ENCODE data around the gene NARS2. TPM values are rescaled to one million over a fixed set of nuclear protein-coding genes. Genes with fewer than 3 reads are reported as not detected.
"Not testable (repeated sequence)": the region's sequence is repeated elsewhere in the genome, so short reads cannot be mapped to it uniquely, and the experiment has no call there.

The NARS2 gene
- total RNA-seq, 1 donor from 2014 or later, result 16.5 TPM

- H3K4me3 Mint-ChIP-seq, result no peak overlapping the region
- ChIA-PET POLR2A (no interaction called here), CTCF (interaction anchor here (1.0 to 4.0 kb wide), 2 partner anchors 339 kb away, joined by 3 to 112 read pairs; no protein-coding TSS in a partner anchor)
- peaks cover 17% of the 10 kb centered on the region for H3K4me1 Mint-ChIP-seq
- no peak for TF ChIP-seq CTCF (IDR thresholded peaks at IDR 0.05)
- H3K36me3 Mint-ChIP-seq (ENCODE audit: low read depth), result peaks cover 48% of the 10 kb centered on the region
- no peak overlapping the region for H3K27ac Mint-ChIP-seq
- no peaks in the 10 kb centered on the region for H3K27me3 Mint-ChIP-seq
- no peaks in the 10 kb centered on the region for H3K9me3 Mint-ChIP-seq
- intact Hi-C loops (cut with micrococcal nuclease), result no loop called here
- DNase-seq (no peak), ATAC-seq (ENCODE audit: low read depth) (no peak)
These were observed 7.5 kb downstream of the NARS2 start for GRCh38 chr11:78567209-78567608.

GRCh38 chr11:78564490-78565467 is 9.9 kb downstream of the NARS2 start:
- intact Hi-C loops (cut with micrococcal nuclease), result loop anchor here (1.0 to 5.0 kb wide), 7 partner anchors 97 to 788 kb away; partner anchors contain the start of genes GAB2, KCTD21 and USP35
- H3K27ac Mint-ChIP-seq, result no peak overlapping the region
- ATAC-seq (ENCODE audit: low read depth) (peak; percentile 67), DNase-seq (no peak)
- no peak for TF ChIP-seq CTCF (IDR thresholded peaks at IDR 0.05)
- H3K9me3 Mint-ChIP-seq, result no peaks in the 10 kb centered on the region
- POLR2A ChIA-PET, result interaction anchor here (0.6 to 1.8 kb wide), 9 partner anchors 10 to 429 kb away, joined by 3 to 14 read pairs (median 4); partner anchors contain the start of genes ALG8, GAB2 and NARS2
- no peaks in the 10 kb centered on the region for H3K27me3 Mint-ChIP-seq
- H3K36me3 Mint-ChIP-seq (ENCODE audit: low read depth), result peaks cover 43% of the 10 kb centered on the region
- no peak overlapping the region for H3K4me3 Mint-ChIP-seq
- H3K4me1 Mint-ChIP-seq, result peaks cover 37% of the 10 kb centered on the region
- CTCF ChIA-PET, result interaction anchor here (0.6 to 4.0 kb wide), 49 partner anchors 10 to 572 kb away, joined by 3 to 112 read pairs (median 4); partner anchors contain the start of genes ALG8, GAB2, INTS4 and KCTD21

GRCh38 chr11:78564037-78564436 is 10.6 kb downstream of the NARS2 start:
- intact Hi-C loops (cut with micrococcal nuclease), result loop anchor here (1.0 to 5.0 kb wide), 7 partner anchors 97 to 787 kb away; partner anchors contain the start of genes GAB2, KCTD21 and USP35
- not testable (repeated sequence) for H3K27ac Mint-ChIP-seq; H3K27me3 Mint-ChIP-seq; H3K4me3 Mint-ChIP-seq; H3K9me3 Mint-ChIP-seq; ATAC-seq (ENCODE audit: low read depth); DNase-seq
- POLR2A ChIA-PET, result interaction anchor here (0.6 to 1.8 kb wide), 6 partner anchors 11 to 429 kb away, joined by 3 to 14 read pairs (median 4); partner anchors contain the start of genes GAB2 and NARS2
- Mint-ChIP-seq H3K36me3 (ENCODE audit: low read depth) (peaks cover 49% of the 10 kb centered on the region), H3K4me1 (peaks cover 37% of the 10 kb centered on the region)
- CTCF ChIA-PET, result interaction anchor here (0.7 to 4.0 kb wide), 41 partner anchors 10 to 571 kb away, joined by 3 to 112 read pairs (median 4); partner anchors contain the start of genes ALG8, GAB2, INTS4 and KCTD21

GRCh38 chr11:78563090-78563489 is 11.6 kb downstream of the NARS2 start:
- not testable (repeated sequence) for H3K9me3 Mint-ChIP-seq; DNase-seq; ATAC-seq (ENCODE audit: low read depth); H3K27ac Mint-ChIP-seq; H3K27me3 Mint-ChIP-seq; H3K4me3 Mint-ChIP-seq
- H3K4me1 Mint-ChIP-seq, result peaks cover 37% of the 10 kb centered on the region
- ChIA-PET CTCF (interaction anchor here (2.0 to 4.0 kb wide), 4 partner anchors 144 to 517 kb away, joined by 11 to 112 read pairs (median 36); partner anchors contain the start of gene GAB2), POLR2A (interaction anchor here (0.6 to 0.9 kb wide), 2 partner anchors 12 to 322 kb away, joined by 3 to 7 read pairs; partner anchors contain the start of gene NARS2)
- intact Hi-C loops (cut with micrococcal nuclease), result loop anchor here (5.0 kb wide), 1 partner anchor 96 kb away; no protein-coding TSS in a partner anchor
- H3K36me3 Mint-ChIP-seq (ENCODE audit: low read depth), result peaks cover 53% of the 10 kb centered on the region

- no peak overlapping the region for H3K27ac Mint-ChIP-seq
- peaks cover 31% of the 10 kb centered on the region for H3K4me1 Mint-ChIP-seq
- intact Hi-C loops (cut with micrococcal nuclease), result loop anchor here (5.0 kb wide), 1 partner anchor 95 kb away; no protein-coding TSS in a partner anchor
- ATAC-seq (ENCODE audit: low read depth) (no peak), DNase-seq (no peak)
- H3K9me3 Mint-ChIP-seq, result no peaks in the 10 kb centered on the region
- no peak for TF ChIP-seq CTCF (IDR thresholded peaks at IDR 0.05)
- ChIA-PET POLR2A (no interaction called here), CTCF (no interaction called here)
- peaks cover 52% of the 10 kb centered on the region for H3K36me3 Mint-ChIP-seq (ENCODE audit: low read depth)
- no peaks in the 10 kb centered on the region for H3K27me3 Mint-ChIP-seq
- H3K4me3 Mint-ChIP-seq, result no peak overlapping the region
These were observed 12.3 kb downstream of the NARS2 start for GRCh38 chr11:78562398-78562797.

Measured in activated B cell treated with CpG ODN at 0.5 μM for 24 hours (primary cell).